GM12892 (cell line): ENCODE measurements around the gene TRIM52.
"Not testable (repeated sequence)": the region's sequence is repeated elsewhere in the genome, so short reads cannot be mapped to it uniquely, and the experiment has no call there.

ENCODE experiments used
- DNase-seq: peaks from one replicate; pipeline ENCODE4 v3.0.0; 2011; ENCODE audit not compliant: insufficient read length
- FAIRE-seq: peaks from 2 replicates; lab custom pipeline; 2011; peaks lifted over from hg19 to GRCh38; lab: Jason Lieb, UNC
- POLR2A ChIP-seq: IDR thresholded peaks from 2 replicates; pipeline ENCODE4 v1.6.1; 2011; ENCODE audit warnings: low read depth, low read length, control low read depth
- POLR2AphosphoS5 ChIP-seq: IDR thresholded peaks from 2 replicates; pipeline ENCODE4 v1.6.1; 2011; ENCODE audit warnings: low read depth, low read length, control low read depth
- TAF1 ChIP-seq: IDR thresholded peaks from 2 replicates; pipeline ENCODE4 v1.6.1; 2011; ENCODE audit warnings: low read depth, mild to moderate bottlenecking, control low read depth, low read length, borderline replicate concordance

The TRIM52 gene

DNA sequence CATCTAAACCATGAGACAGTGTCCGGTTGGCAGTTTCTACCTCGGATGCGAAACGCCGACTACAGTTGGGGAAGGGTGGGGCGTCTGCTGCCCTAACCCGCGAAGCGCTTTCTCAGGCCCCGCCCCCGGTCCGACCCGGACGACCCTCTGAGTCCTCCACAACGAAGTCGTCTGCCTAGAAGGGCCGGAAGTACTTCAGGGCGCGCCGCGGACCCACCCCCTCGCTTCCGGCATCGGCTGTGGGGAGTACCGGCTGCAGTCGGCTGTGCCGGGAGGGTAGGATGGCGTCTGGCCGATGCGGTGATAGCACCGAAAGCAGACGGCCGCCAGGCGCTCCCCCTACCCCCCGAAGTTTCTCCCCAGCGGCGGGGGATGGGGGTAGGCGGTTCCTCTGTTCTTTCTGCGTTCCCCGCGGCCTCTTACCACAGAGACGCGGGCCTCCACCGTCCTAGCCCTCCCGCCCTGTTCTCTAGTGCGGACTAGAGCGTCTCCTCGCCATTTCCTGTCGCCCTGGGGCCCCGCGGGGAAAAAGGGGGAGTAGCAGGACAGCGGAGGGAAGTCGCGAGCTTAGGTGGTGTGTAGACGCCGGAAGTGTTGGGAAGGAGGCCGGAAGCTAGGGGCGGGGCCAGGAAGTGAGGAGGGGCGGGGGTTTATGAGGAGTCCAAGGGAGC, 37.8 kb downstream of the TRIM52 start, which contains the start of gene TRIM41:
Gene TRIM41, plus strand, starts transcription at position 224 of the 671 bp plus-strand sequence. CDS start 719 bp downstream, outside the sequence.
- DNase-seq (no peak), FAIRE-seq (peak; percentile 97)
- TF ChIP-seq POLR2A (peak; percentile 98), TAF1 (peak; percentile 82), POLR2AphosphoS5 (peak; percentile 96)

DNA sequence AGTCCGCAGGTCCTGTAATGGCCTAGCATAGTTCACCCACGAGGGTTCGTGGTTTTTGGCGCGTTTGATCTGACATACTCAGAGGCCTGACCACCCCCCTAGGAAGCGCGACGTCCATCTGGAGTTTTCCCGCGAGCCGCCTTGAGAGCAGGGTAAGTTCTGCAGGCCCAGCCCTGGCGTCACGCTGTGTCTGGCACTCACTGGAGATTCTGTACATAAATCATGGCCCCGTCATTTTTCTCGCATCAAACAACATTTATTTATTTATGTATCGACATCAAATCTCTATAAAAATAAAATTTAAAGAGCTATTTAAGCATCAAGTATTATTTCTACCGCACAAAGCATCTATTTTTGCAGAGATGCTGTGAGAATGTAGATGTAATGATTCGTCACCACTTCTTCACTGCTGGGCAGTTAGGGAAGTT, 38.3 kb downstream of the TRIM52 start:
- DNase-seq (no peak), FAIRE-seq (no peak)
- TF ChIP-seq POLR2A (no peak), TAF1 (no peak), POLR2AphosphoS5 (no peak)

DNA sequence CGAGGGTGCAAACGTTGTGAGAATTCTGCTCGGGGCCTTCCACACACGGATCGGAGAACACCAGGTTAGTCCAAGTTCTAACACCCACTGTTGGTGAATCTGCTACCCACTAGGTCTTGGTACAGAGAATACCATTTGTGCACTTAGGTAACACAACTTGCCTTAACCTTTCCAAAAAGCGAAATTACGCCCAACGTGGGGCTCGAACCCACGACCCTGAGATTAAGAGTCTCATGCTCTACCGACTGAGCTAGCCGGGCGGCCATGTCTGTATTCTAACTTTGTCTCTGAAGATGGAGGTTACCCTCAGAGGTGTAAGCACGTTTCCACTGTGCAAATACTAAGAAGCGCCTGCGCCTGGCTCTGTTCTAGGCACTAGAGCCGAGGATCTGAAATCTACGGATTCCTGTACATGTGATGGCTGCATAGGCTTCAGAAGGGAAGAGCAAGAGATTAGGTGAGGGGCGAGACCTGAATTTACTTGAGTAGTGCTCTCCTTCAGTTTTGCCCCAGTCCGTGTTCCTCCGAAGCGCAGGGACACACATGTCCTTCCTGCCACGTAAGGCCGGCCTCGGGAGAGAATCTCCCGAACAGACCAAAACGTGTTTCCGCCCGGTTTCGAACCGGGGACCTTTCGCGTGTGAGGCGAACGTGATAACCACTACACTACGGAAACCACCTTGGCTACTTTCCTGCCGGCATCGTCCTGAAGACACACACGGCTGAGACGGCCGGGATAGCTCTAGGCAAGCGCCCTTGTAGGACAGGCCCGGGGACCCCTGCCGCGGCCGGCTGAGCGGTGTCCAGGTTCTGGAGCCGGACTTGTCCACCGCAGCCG, 38.9 kb downstream of the TRIM52 start:
- DNase-seq, result no peak
- peak; percentile 54 for FAIRE-seq
- TF ChIP-seq TAF1, result no peak
- no peak for TF ChIP-seq POLR2A
- TF ChIP-seq POLR2AphosphoS5, result no peak

DNA sequence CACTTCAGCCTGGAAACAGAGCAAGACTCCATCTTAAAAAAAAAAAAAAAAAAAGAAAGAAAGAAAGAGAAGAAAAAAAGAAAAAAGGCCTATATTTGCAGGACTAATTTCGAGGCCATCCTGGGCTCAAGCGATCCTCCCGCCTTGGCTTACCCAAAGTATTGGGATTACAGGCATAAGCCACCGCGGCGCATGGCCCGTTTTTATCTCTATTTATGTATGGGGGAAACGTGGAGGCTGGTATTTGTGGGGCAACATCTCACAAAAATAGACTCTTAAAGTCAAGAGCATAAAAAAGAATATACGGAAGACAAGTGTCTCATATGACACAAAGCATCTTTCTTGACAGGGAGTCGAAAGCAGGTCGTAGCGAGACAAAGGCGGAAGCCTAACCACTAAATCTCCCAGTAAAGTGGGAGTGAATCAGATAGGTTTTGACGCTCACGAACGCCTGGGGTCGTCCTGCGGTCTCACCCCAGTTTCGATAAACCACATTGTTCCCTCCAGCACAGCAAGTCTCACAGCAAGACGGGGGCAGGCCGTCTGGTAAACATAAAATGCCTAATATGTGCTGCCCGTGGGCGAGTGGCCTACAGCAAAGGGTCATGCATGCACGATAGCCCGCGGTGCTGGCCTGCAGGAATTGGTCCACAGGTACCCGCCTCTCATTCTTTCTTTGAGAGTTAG, 39.7 kb downstream of the TRIM52 start:
- FAIRE-seq, result no peak
- TF ChIP-seq TAF1 (no peak), POLR2AphosphoS5 (no peak), POLR2A (no peak)
- no peak for DNase-seq

DNA sequence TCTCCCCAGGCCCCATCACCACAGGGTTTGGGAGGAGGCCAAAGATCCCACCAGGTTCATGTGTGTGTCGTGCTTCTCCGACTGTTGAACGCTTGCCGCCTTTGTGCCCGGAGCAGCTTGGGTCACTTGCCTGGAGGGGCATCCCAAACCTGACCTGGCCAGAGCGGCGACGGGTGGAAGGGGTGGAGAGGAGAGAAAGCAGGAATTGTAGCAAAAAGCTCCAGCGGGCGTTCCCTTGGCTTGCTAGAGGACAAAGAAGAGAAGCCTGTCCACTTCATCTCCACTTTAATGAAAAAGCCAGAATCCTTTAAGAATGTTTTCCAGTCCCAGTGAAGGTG, 40.8 kb downstream of the TRIM52 start:
- FAIRE-seq, result no peak
- TF ChIP-seq POLR2A (no peak), TAF1 (no peak)
- no peak for DNase-seq

DNA sequence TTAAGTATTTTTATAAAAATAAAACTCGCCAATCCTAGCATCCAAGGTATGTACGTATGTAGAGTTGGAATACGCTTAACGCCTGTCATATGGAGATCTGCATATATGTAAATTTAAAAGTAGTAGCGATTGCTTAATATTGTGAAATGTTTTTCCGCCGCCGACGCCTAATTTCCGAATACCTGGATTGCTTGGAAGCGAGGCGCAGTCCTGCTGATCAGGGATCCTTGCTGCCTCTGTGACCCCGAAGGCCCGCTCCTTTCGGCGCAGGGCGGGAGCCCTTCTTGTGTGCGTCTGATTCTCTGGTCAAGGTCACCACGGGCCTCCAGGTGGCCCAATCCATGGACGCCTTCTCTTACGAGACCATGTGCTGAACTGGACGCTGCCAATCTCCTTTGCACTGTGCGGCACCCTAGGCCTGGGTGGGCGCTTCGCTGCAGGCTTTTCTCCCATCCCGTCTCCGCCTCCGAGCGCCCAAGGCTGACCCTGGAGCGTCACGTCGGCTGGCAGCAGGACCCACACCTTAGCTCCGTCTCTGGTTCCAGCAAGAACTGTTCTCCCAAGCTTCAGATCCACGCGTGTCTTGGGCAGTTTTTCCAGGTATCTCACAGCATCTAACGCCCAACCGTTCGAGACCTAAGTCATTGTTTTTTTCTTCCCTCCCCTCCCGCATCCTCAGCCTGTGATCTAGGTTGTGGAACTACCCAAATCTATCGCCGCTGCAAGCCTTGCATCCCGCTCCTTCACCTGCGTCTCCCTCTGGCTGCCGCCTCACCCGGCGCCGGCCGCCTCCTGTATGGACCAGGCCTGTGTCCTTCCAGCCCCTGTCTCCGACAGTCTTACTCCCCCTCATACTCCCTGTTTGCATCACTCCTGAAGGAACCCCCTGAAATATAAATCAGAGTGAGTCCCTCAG, 41.4 kb downstream of the TRIM52 start:
- no peak for TF ChIP-seq POLR2A
- TF ChIP-seq POLR2AphosphoS5, result no peak
- TF ChIP-seq TAF1, result no peak
- FAIRE-seq (no peak), DNase-seq (no peak)

DNA sequence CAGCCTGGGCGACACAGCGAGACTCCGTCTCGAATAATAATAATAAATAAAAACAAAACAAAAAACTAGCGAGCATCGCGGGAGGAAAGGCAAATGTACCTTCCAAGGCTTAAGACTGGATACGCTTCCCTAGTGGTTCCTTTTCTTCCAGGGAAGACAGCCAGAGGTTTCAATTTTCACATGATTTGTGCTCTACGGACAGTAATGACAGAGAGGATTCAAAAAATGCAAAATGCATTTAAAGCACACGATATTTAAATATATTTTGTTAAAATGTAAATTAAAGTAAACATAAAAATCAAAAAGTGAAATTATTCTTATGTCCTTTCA, 42.2 kb downstream of the TRIM52 start:
- DNase-seq (no peak), FAIRE-seq (no peak)
- no peak for TF ChIP-seq POLR2AphosphoS5
- no peak for TF ChIP-seq TAF1
- TF ChIP-seq POLR2A, result no peak

DNA sequence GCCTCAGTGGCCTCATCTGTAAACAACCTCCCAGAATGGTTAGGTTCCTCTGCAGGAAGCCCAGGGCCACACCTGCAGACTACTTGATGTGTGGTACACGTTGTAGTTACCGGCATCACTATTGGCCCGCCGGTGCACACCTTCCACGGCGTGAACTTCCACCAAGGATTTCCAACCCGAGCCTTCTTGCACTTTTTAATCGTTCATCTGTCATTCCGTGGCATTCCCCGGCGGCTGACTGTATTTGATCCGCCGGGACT, 43.2 kb downstream of the TRIM52 start:
- FAIRE-seq (peak; percentile 88), DNase-seq (no peak)
- TF ChIP-seq POLR2AphosphoS5 (no peak), TAF1 (no peak), POLR2A (no peak)

DNA sequence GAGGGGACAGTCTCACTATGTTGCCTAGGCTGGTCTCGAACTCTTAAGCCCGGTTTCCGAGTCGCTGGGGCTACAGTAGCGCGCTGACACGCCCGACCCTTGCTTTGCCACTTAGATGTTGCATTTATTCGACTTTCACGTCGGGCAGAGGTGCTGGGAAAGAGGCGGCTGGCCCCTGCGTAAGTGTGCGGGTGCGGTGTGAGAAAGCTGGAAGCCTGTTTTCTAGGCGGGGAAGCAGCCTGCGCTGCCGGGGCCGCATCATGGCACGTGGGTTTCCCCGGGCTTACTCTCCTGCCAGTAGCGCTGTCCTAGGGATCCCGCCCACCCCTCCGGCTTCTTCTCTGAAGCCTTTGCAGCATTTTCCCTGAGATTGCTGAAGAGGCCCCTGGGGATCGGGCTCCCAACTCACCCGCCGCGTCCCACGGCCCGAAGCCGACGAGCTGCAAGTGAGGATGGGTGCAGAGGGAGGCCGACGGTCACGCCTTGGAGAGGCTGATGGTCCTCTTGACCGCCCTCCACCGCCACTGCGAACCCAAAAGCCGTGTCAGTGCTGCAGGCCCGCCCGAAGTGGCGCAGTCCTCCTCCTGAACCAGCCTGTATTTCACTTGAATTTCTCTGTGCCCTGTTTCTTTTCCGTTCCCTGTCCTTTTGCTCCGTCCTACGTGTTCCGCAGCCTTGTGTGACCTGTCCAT, 43.7 kb downstream of the TRIM52 start:
- TF ChIP-seq POLR2AphosphoS5, result no peak
- no peak for TF ChIP-seq TAF1
- no peak for TF ChIP-seq POLR2A
- no peak for FAIRE-seq
- DNase-seq, result no peak

DNA sequence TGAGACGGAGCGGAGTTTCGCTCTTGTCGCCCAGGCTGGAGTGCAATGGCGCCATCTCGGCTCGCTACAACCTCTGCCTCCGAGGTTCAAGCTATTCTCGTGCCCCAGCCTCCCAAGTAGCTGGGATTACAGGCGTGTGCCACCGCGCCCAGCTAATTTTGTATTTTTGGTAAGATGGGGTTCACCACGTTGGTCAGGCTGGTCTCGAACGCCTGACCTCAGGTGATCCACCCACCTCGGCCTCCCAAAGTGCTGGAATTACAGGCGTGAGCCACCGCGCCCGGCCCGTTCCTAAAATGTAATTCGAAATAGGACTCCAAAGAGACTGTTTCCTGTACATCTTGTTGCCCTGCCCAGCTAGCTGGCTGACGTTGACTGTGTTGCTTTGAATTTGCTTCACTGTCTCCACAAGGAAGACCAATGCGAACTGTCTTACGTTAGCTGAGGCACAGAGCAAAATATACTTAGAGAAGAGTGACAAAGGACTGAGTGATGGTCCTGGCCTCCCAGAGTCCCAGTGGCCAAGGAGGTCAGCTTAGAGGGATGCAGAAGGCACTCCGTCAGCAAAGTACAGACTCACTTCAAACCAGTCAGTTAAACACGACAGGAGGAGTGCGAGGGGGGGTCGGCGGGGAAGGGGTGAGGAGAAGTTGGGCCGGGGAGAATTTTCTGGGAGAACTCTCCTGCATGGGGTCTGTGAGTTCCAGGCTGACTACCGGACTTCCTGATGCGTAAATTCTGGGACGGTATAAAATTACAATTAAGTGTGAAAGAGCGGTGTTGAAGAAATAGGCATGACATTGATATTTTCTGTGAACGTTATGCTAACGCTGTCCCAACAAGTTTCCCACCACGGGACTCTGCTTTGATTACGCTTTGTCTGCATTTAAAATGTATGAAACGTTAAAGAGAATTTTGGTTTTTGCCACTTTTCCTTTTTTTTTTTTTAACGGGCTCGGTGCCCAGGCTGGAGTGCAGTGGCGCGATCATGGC, 44.6 kb downstream of the TRIM52 start:
- FAIRE-seq (no peak), DNase-seq (no peak)
- TF ChIP-seq POLR2AphosphoS5 (no peak), TAF1 (no peak), POLR2A (no peak)

DNA sequence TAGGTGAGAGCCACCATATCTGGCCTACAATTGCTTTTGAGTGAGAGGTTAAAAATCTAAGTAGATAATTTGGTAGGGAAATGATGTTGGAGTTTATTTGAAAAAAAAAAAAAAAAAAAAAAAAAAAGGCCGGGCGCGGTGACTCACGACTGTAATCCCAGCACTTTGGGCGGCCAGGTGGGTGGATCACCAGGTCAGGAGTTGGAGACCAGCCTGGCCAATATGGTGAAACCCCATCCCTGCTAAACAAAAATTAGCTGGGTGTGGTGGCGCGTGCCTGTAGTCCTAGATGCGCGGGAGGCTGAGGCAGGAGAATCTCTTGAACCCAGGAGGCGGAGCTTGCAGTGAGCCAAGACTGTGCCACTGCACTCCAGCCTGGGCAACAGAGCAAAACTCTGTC, 46.7 kb downstream of the TRIM52 start:
- not testable (repeated sequence) for FAIRE-seq, DNase-seq
